ENCODE results near the gene OIP5.

DNA sequence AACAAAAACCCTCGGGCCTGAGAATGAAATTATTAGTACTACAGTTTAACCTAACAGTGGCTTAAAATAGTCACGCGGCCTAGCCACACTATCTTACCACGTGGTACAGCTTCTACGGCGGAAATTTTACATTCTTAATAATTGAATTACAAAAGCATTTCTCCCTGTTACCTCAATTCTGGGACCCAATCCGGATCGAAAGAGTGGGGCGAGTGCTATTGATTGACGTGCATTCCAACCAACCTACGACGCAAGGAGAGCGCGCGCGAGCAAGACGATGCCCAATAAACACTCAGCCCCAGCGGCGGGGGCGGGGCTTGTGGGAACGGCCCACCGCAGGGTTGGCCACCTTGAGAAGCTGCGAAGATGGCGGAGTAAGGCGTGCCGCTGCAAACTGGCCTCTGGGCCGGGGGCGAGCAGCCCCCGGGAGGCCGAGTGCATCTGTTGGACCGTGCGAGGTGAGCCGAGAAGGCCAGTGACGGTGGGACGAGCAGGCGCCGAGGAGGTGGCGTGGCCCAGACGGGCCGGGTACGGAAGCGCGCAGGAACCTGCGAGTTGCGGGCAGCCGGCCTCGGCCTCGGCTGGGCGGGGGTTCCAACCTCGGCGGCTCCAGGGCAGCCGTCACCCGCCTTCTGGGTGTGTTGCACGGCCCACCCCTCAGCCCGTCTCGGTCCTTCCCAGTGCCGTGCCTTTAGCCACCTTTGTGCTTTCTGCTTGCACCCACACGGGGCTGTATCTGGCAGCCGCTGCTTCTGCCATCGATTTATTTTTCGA, 48.6 kb downstream of the OIP5 start:
- no peak for TF ChIP-seq CTCF (IDR thresholded peaks at IDR 0.05)
- TF ChIP-seq POLR2A (IDR thresholded peaks at IDR 0.05), result peak; percentile 86 to 92 (median 92)

All from body of pancreas (tissue), 4 donors.